ENCODE measurements around the gene THTPA.

THTPA gene

GRCh38 chr14:23551266-23552028 is 4.6 kb upstream of the THTPA start, which contains the start of gene ZFHX2:
Gene ZFHX2 (minus strand): TSS chr14:23551765. CDS start chr14:23535325, 16,440 bp downstream.
- DNase-seq = peak; percentile 85 to 92

GRCh38 chr14:23555533-23555881 is 564 bp upstream of the THTPA start:
- DNase-seq = no peak

GRCh38 chr14:23556700-23557440 is 799 bp downstream of the THTPA start:
- no peak for DNase-seq

GRCh38 chr14:23557521-23557920 is 1.4 kb downstream of the THTPA start:
- no peak for DNase-seq

- DNase-seq = no peak
Measured at GRCh38 chr14:23557946-23558345, 1.9 kb downstream of the THTPA start.

DNA sequence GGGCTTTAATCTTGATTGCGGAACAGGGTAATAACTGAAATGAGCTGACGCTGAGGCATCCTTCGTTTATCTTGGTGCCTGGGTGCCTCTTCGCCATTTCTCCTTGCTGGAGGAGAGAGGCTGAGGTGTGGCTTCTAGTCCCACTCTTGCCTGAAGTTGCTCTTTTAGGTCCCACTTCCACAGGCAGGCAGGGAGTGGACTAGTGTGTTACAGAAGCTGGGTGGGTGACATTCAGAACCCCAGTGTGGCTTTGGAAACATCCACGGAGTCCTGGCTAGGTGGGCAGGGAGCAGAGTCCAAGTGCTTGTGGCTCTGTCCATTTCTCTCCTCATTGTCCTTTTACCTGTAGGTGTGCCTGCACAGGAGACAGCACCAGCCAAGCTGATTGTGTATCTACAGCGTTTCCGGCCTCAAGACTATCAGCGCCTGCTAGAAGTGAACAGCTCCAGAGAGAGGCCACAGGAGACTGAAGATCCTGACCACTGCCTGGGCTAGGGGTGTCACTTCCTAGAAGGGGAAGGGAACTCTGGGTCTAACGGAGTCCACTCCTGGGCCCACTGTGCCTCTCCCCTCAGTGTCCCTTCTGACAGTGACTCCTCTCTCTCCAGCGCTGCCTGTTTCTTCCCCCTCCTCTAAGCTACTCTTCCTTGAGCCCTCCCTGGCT is 2.4 kb downstream of the THTPA start:
- DNase-seq = no peak

DNA sequence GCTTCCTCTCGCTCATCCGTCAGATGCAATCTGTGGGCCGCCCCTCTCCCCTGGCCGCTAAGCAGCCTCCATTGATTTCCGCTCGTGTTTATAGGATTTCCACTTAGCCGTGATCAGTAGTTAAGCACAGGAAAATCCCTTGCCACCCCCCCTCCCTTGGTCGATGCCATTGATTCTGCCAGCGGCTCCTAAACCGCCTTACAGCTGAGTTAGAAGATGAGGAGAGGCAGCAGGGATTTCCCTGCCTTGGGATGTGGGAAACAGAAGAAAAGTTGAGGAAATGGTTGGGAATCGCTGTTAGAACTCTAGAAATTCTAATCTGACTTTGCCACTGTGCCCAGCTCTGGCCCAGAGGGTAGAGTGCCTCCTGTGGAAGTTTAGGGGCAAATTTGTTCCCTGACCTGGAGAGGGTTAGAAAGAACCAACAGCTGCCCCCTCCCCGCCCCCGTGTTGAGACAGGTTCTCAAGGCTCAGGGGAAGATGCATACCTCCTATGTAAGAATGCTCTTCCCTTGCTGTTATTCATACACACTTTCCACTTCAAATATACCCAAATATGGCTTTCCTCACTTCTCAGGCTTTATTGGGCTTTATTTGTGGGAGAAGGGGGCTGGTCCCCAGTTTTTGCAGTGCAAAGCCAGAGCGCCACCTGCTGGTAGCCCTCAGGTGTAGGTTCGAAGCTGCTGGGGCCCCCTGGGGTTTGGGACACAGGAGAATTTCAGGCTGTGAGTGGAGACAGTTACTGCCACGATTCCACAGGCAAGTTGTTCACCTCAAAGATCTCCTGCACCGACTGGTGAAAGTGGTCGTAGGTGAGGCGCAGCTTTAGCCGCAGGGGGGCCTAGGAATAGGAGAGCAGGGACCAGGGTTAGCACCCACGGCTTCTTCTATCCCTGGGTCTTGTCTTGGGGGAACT is 3.2 kb downstream of the THTPA start:
- DNase-seq = peak; percentile 54 to 69

DNA sequence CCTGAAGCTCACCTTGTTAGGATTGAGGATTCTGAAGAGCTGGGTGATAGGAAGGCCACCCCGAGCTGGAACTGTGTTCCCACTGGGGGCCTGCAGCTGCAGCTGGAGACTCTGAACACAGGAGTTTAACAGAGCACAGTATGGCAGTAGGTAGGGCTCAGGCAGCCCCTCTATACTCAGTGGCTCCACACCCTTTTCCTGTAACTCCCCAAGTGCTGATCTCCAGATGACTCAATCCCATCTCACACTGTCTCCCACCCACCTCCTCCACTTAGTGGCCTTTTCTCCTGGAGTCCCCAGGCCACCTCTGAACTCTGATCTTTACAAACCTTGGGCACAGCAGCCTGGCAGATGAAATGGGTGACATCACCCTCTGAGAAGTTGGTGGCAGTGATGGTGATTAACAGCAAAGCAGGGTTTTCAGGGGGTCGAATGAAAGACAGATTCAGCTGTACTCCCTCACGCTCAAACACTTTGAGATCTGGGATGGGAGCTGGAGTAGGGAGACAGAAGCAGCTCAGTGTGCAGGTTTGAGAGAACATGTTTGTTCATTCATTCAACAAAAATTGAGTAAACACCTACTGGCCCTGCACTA is 4.0 kb downstream of the THTPA start:
- no peak for DNase-seq

GRCh38 chr14:23561259-23561658 is 5.2 kb downstream of the THTPA start:
- DNase-seq = no peak

DNA sequence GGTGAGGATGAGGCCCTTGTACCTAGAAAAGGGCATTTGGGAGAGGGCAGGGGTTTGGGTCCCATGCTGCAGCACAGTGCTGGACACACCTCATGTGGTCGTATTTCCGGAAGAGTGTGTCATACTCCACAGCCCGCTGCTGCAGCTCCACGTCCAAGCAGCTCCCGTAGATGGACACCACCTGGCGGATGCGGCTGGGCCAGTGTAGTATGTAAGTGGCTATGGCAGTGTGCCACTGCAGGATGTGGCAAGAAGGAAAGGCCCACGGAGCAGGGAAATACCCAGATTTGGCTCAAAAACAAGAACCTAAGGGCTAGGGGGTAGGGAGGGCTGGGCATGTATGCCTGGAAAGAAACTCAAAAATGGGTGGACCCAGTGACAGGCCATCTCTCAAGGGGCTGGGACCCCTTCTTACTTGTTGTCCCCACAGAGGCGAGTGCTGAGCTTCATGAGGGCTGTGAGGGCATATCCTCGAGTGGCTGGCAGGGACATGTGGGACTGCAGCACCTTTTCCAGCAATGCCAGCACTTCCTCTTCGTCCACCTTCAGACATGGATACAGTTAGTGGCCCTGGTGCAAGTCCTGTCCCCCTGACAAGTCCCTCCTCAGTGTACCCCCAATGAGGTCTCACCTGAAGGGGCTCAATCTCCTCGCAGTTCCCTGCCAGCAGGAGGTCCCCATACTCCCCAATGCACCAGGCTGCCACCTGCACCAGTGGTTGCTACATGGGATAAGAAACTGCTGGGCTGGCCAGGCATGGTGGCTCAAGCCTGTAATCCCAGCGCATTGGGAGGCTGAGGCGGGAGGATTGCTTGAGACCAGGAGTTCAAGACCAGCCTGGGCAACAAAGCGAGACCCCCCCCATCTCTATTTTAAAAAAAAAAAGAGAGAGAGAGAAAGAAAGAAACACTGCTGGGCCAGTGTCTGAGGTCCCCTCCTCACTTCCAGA is 6.1 kb downstream of the THTPA start:
- no peak for DNase-seq

DNA sequence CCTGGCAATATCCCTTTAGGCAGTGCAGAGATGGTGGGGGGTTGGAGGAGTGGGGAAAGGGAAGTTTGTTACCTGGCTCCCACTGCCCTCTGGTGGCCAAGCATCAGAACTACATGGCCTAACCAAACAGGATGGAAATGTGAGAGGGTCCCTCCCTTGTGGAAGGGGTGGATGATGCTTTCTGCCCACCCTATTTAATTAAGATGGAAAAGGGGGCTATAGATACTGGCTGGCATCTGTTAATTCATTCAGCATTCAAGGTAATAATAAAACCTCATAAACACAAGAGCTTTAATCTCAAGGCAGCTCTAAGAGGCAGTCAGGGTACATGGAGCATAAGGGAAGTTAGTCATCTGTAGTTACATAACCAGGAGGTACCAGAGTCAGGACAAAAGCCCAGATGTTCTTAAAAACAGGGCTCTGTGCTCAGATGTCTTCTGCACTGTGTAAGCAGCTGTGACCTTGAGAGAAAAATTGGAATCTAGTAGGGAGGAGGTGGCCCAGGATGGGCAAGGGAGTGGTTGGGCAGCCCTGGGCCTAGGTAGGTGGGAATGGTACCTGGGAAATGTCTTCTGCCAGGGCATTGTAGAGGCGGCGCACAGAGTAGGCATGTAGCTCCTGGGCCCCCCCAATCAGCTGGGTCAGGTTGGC is 6.9 kb downstream of the THTPA start:
- peak; percentile 37 to 59 for DNase-seq

- DNase-seq = no peak
Measured at GRCh38 chr14:23563473-23564180, 7.6 kb downstream of the THTPA start.

DNA sequence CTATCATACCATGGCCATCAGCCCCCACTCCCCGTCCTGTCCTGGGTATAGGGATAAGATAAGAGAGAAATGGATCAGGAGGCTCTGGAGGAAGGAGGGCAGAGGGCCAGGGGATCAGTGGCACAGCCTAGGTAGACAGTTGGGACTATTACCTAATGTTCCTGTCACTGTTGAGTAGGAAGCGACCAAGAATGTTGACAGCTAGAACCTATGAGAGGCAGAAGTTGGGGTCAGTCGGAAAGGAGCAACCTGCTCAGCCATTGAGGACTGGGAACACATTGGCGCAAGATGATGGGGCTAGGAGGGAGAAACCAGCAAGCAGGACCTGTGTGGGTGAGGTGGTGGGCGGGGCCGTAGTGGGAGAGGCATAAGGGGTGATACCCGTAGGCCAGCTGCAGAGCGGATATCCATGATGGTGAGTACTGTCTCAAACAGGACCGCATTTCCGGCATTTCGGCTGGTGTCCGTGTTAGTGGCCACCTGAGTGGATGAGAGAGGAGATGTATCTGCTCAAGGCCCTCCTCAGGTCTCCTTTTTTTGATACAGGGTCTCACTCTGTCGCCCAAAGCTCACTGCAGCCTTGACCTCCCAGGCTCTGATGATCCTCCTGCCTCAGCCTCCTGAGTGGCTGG is 8.2 kb downstream of the THTPA start:
- no peak for DNase-seq

DNA sequence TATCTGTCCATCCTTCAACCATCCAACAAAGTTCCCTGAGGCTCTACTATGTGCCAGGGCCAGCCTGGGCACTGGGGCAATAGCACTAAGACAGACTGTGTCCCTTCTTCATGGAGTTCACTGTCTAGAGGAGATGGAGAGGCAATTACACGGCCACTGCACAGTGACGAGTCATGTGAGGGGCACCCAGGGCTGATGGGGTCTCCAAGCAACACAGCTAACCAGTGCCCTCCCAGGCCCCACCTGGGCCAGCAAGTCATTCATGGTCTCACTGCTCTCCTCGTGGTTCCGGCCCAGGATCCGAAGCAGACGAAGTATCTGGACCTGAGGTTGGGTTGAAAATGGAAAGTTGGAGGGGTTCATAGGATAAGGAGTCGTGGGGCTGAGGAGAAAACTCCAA is 8.8 kb downstream of the THTPA start:
- no peak for DNase-seq

DNA sequence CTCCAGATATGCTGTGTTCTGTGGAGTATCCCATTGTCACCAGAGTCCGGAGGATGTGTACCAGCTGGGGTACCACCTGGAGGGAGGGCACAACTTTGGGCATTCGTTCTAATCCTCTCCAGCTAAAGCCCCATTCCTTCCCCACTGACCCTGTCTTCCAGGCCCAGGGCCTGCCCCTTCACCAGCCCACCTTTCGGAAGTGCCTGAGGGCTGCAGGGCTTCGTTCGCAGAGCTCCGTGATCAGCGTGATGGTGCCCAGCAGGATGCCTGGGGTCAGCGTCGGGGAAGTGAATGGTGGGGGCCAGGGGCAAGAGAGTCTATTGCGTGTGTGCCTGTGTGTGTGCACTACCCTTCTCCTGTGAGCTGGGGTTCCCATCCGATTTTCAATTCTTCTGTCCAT is 9.6 kb downstream of the THTPA start:
- DNase-seq = no peak

- no peak for DNase-seq
Measured at GRCh38 chr14:23566112-23566777, 10.2 kb downstream of the THTPA start.

GRCh38 chr14:23566778-23567185 is 10.7 kb downstream of the THTPA start:
- no peak for DNase-seq

- peak; percentile 83 to 86 for DNase-seq
Measured at GRCh38 chr14:23567186-23568020, 11.3 kb downstream of the THTPA start, which contains the start of gene AP1G2. Gene AP1G2 (minus strand): TSS chr14:23567791. CDS start chr14:23567314, 477 bp downstream.

All from stimulated activated CD4-positive, alpha-beta T cell treated with anti-CD3 and anti-CD28 coated beads, Interleukin-4, amount 100 ng/mL, for 4 hours (primary cell).